Heart right ventricle (tissue), 16 donors: ENCODE results near the gene UXT. TPM values are rescaled to one million over a fixed set of nuclear protein-coding genes. Genes with fewer than 3 reads are reported as not detected.

ENCODE experiments used
- ATAC-seq, 8 donors: fragments of 200-7000 bp; cut with Tn5 transposase; one replicate each; pipeline ENCODE4 v1.9.1; 2020; ENCODE audit warnings: mild to moderate bottlenecking in 8 of 8, moderate library complexity in 8 of 8, moderate number of reproducible peaks in 1 of 8
- DNase-seq, 2 donors: peaks; one replicate each; pipeline ENCODE4 v3.0.0-alpha.2; 2020
- H3K27ac ChIP-seq, 10 donors: fragments of 200-600 bp; sonication (generic) in 2 of 10; one replicate each; pipeline versions ENCODE4 v1.5.0 to v1.8.0; 2020 to 2022; ENCODE audit warnings: mild to moderate bottlenecking in 3 of 10
- H3K27me3 ChIP-seq, 7 donors: fragments of 200-600 bp; one replicate each; pipeline ENCODE4 v1.8.0; 2021 to 2022; ENCODE audit warnings: mild to moderate bottlenecking in 2 of 7
- H3K36me3 ChIP-seq, 9 donors: fragments of 200-600 bp; sonication (generic) in 1 of 9; one replicate each; pipeline versions ENCODE4 v1.5.0 to v1.8.0; 2020 to 2022; ENCODE audit warnings: mild to moderate bottlenecking in 2 of 9
- H3K4me1 ChIP-seq, 9 donors: fragments of 200-600 bp; sonication (generic) in 1 of 9; one replicate each; pipeline versions ENCODE4 v1.5.0 to v1.8.0; 2020 to 2022; ENCODE audit warnings: mild to moderate bottlenecking in 4 of 9
- H3K4me3 ChIP-seq, 10 donors: fragments of 200-600 bp; sonication (generic) in 2 of 10; one replicate each; pipeline versions ENCODE4 v1.5.0 to v1.8.0; 2020 to 2022; ENCODE audit warnings: mild to moderate bottlenecking in 7 of 10, moderate library complexity in 2 of 10
- H3K9me3 ChIP-seq, 11 donors: fragments of 200-600 bp in 10 of 11; sonication (generic) in 2 of 11; one replicate each; pipeline versions ENCODE4 v1.5.0 to v1.8.0; 2013 to 2022; ENCODE audit warnings: mild to moderate bottlenecking in 2 of 11, control low read depth in 1 of 11, moderate library complexity in 1 of 11
- CTCF ChIP-seq, 9 donors: fragments of 200-600 bp; sonication (generic) in 2 of 9; IDR thresholded peaks; one replicate each; pipeline versions ENCODE4 v1.5.0 to v1.8.0; 2021 to 2022; ENCODE audit warnings: antibody characterized with exemption in 9 of 9, mild to moderate bottlenecking in 5 of 9, moderate library complexity in 1 of 9
- WGBS, 2 donors: extraction: QIAGEN DNeasy Blood & Tissue Kit; methylation state at CpG; one replicate each; pipeline ENCODE4 v1.1.7; 2013; ENCODE audit warnings: inconsistent platforms in 1 of 2; 5-methylcytosine and 5-hydroxymethylcytosine counted together
- intact Hi-C, 10 donors: fragments of 100-400 bp; cut with DNase I; formaldehyde crosslinking; loops; one replicate each; pipeline versions ENCODE4 v1.11.1 to v1.14.2; 2022
- polyA plus RNA-seq, 2 donors: library from polyadenylated mRNA; stranded (reverse); fragments of 200-250 nt; gene quantifications; one replicate each; pipeline ENCODE4 v1.2.3, GENCODE V29; 2013
- total RNA-seq, 10 donors: library from RNA; stranded (reverse); fragmentation: NEBNext Ultra II Directional in 3 of 10; extraction: Animal tissue kit (Norgen Biotek cat#: 25700) in 3 of 10; gene quantifications; one replicate each; pipeline versions ENCODE4 v1.2.1 to v1.2.4, GENCODE V29; 2021 to 2023
- donor health status: Arrhythmogenic right ventricular cardiomyopathy.
- donor health status: ischemic (EF 13 %, LVEDD 7.1; RV severe dilation, severe dysfunction).
- donor health status: healthy with polysubstance abuse.
- donor health status: DM: no; HTN: yes; CAD: no.
- donor health status: DM: no; HTN: no; CAD: no.
- donor health status: ischemic (EF 25% LVEDD 6.9; RV normal size, moderate dysfunction).
- donor health status: ischemic (EF 25% LVEDD 5.7; RV mildly dilated, moderate dysfunction).
- donor health status: healthy.
- donor health status: DM: yes; HTN: yes; CAD: no.
- donor health status: Ischemic cardiomyopathy.
- donor health status: ischemic (EF 35%, LVEDD 5.7; RV mildly dilated, moderate dysfunction).
- donor health status: nonischemic (EF 11% LVEDD 7.7; RV severe dilation, severe dysfunction).
- donor health status: DM: yes; HTN: yes; CAD: no.
- donor health status: PGD.
- donor health status: ischemic (EF 29% LVEDD 5.4; RV normal size, mild dysfunction).
- donor health status: nonischemic (EF 23%, LVEDD 6.1; RV moderate dilation, normal function).

Gene UXT
- total and polyA plus RNA-seq, 12 donors, result 84.1 to 242 (median 92.1) TPM

GRCh38 chrX:47704736-47705135 lies 45.8 kb upstream of the UXT start:
- H3K4me1 ChIP-seq, result no peaks in the 10 kb centered on the region
- no peak overlapping the region for H3K27ac ChIP-seq
- intact Hi-C loops, result loop anchor here in 1 of 10 donors (2.0 kb wide), 1 partner anchor 20 kb away; no protein-coding TSS in a partner anchor
- DNase-seq (no peak), ATAC-seq (no peak)
- no peaks in the 10 kb centered on the region for H3K9me3 ChIP-seq
- H3K27me3 ChIP-seq, result peaks cover 0 to 43% (median 0%) of the 10 kb centered on the region in 7 donors
- H3K4me3 ChIP-seq, result no peak overlapping the region
- TF ChIP-seq CTCF (IDR thresholded peaks at IDR 0.05), result no peak
- WGBS, 2 donors, result 92% methylated on average over 5 of the region's 5 CpGs
- no peaks in the 10 kb centered on the region for H3K36me3 ChIP-seq

- H3K27me3 ChIP-seq, result peaks cover 0 to 37% (median 0%) of the 10 kb centered on the region in 7 donors
- ATAC-seq (no peak), DNase-seq (no peak)
- no peak for TF ChIP-seq CTCF (IDR thresholded peaks at IDR 0.05)
- H3K27ac ChIP-seq, result no peak overlapping the region
- H3K9me3 ChIP-seq, result peaks cover 0 to 10% (median 0%) of the 10 kb centered on the region in 11 donors
- no peaks in the 10 kb centered on the region for H3K36me3 ChIP-seq
- WGBS, 2 donors, result 43 to 67% methylated on average over 1 of the region's 1 CpG
- no peak overlapping the region for H3K4me3 ChIP-seq
- intact Hi-C loops, result no loop called here
- no peaks in the 10 kb centered on the region for H3K4me1 ChIP-seq
These were observed 38.2 kb upstream of the UXT start for GRCh38 chrX:47697181-47697580.

GRCh38 chrX:47690175-47690574 lies 31.2 kb upstream of the UXT start:
- no peaks in the 10 kb centered on the region for H3K4me1 ChIP-seq
- H3K27me3 ChIP-seq, result peaks cover 0 to 20% (median 0%) of the 10 kb centered on the region in 7 donors
- H3K9me3 ChIP-seq, result no peaks in the 10 kb centered on the region
- H3K4me3 ChIP-seq, result no peak overlapping the region
- WGBS, 2 donors, result 60 to 69% methylated on average over 2 of the region's 2 CpGs
- no peak overlapping the region for H3K27ac ChIP-seq
- ATAC-seq (no peak), DNase-seq (no peak)
- no peak for TF ChIP-seq CTCF (IDR thresholded peaks at IDR 0.05)
- intact Hi-C loops, result no loop called here
- H3K36me3 ChIP-seq, result no peaks in the 10 kb centered on the region

DNA sequence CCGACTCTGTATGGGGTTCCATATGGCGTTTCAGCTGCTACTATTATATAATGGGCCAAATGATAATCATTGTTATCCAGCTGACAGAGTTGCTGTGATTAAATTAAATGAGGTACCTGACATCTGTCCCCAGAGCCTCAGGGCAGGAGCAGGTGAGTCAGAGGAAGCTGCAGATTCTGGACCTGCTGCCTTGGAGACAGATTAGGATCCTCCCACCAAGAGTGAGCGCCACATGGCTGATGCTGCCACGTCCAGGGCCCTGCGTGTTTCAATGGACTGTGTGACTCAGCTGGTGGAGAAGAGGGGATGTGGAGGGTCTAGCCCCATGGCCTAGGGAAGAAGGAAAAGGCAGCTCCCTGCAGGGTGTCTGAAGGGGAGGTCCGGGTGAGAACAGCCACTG lies 28.3 kb upstream of the UXT start:
- Histone ChIP-seq H3K4me3 (no peak overlapping the region), H3K4me1 (no peaks in the 10 kb centered on the region), H3K27me3 (peaks cover 0 to 29% (median 0%) of the 10 kb centered on the region in 7 donors), H3K36me3 (no peaks in the 10 kb centered on the region), H3K27ac (no peak overlapping the region), H3K9me3 (no peaks in the 10 kb centered on the region)
- intact Hi-C loops, result loop anchor here in 3 of 10 donors (10.0 kb wide), 2 partner anchors 58 to 78 kb away; no protein-coding TSS in a partner anchor
- no peak for DNase-seq
- no peak for TF ChIP-seq CTCF (IDR thresholded peaks at IDR 0.05)
- WGBS, 2 donors, result 53 to 63% methylated on average over 6 of the region's 6 CpGs
- no peak for ATAC-seq
